OCI-LY1 (cell line): Measurements from ENCODE around the gene B3GLCT.

ENCODE experiments used
- CTCF ChIP-seq: fragments of 200-600 bp; sonication (generic), shearing (Covaris generic); IDR thresholded peaks from 2 replicates; pipeline ENCODE4 v1.5.1; 2017; ENCODE audit warnings: mild to moderate bottlenecking, antibody characterized with exemption, low read length, moderate library complexity, mixed read lengths
- EZH2 ChIP-seq: fragments of 200-600 bp; sonication (generic), shearing (Covaris generic); IDR thresholded peaks from 2 replicates; pipeline ENCODE4 v1.8.0; 2017; ENCODE audit warnings: borderline replicate concordance, mixed run types, mild to moderate bottlenecking, antibody characterized with exemption, low read length, moderate library complexity, mixed read lengths

- TF ChIP-seq CTCF: no peak
- TF ChIP-seq EZH2: no peak
These were observed 4.2 kb upstream of the B3GLCT start for GRCh38 chr13:31195616-31196015.
